ENCODE measurements around the gene MPI. TPM values are rescaled to one million over a fixed set of nuclear protein-coding genes. Genes with fewer than 3 reads are reported as not detected.
"Not testable (repeated sequence)": the region's sequence is repeated elsewhere in the genome, so short reads cannot be mapped to it uniquely, and the experiment has no call there.

The MPI gene
- total RNA-seq, 1 experiment from 2014 or later, result 101 TPM

GRCh38 chr15:74863239-74864056, 26.4 kb upstream of the MPI start:
- no peak for DNase-seq (ENCODE audit: low spot score)

- no peak for DNase-seq (ENCODE audit: low spot score)
Measured at GRCh38 chr15:74864296-74864695, 25.5 kb upstream of the MPI start.

GRCh38 chr15:74865316-74865715, 24.5 kb upstream of the MPI start:
- no peak for DNase-seq (ENCODE audit: low spot score)

GRCh38 chr15:74866090-74866489, 23.8 kb upstream of the MPI start:
- no peak for DNase-seq (ENCODE audit: low spot score)

- DNase-seq (ENCODE audit: low spot score), result no peak
Measured at GRCh38 chr15:74867466-74868038, 22.3 kb upstream of the MPI start.

- DNase-seq (ENCODE audit: low spot score), result no peak
Measured at GRCh38 chr15:74868059-74868458, 21.8 kb upstream of the MPI start.

GRCh38 chr15:74869372-74869725, 20.5 kb upstream of the MPI start:
- no peak for DNase-seq (ENCODE audit: low spot score)

GRCh38 chr15:74869726-74870407, 20.0 kb upstream of the MPI start:
- no peak for DNase-seq (ENCODE audit: low spot score)

GRCh38 chr15:74870436-74871215, 19.2 kb upstream of the MPI start:
- no peak for DNase-seq (ENCODE audit: low spot score)

- DNase-seq (ENCODE audit: low spot score), result no peak
Measured at GRCh38 chr15:74872702-74873035, 17.2 kb upstream of the MPI start.

- peak; percentile 94 for DNase-seq (ENCODE audit: low spot score)
Measured at GRCh38 chr15:74873036-74873755, 16.6 kb upstream of the MPI start, which contains the start of gene SCAMP2. TSS of gene SCAMP2 (minus strand) at chr15:74873365. CDS start at chr15:74873255, 110 bp downstream.

GRCh38 chr15:74873756-74874424, 16.0 kb upstream of the MPI start:
- no peak for DNase-seq (ENCODE audit: low spot score)

- no peak for DNase-seq (ENCODE audit: low spot score)
Measured at GRCh38 chr15:74878273-74878672, 11.6 kb upstream of the MPI start.

GRCh38 chr15:74882528-74882927, 7.3 kb upstream of the MPI start:
- no peak for DNase-seq (ENCODE audit: low spot score)

GRCh38 chr15:74884428-74885223, 5.2 kb upstream of the MPI start:
- DNase-seq (ENCODE audit: low spot score), result no peak

GRCh38 chr15:74885461-74885860, 4.4 kb upstream of the MPI start:
- no peak for DNase-seq (ENCODE audit: low spot score)

GRCh38 chr15:74887537-74888193, 2.2 kb upstream of the MPI start:
- DNase-seq (ENCODE audit: low spot score), result not testable (repeated sequence)

- no peak for DNase-seq (ENCODE audit: low spot score)
Measured at GRCh38 chr15:74888716-74889115, 1.1 kb upstream of the MPI start.

GRCh38 chr15:74889390-74889882, 406 bp upstream of the MPI start:
- DNase-seq (ENCODE audit: low spot score), result no peak

- no peak for DNase-seq (ENCODE audit: low spot score)
Measured at GRCh38 chr15:74890665-74890960, 771 bp downstream of the MPI start.

All from H4 (cell line).